22Rv1 (cell line): ENCODE data around the gene NPPB.

Source experiments
- ZFX ChIP-seq: fragments of 450-650 bp; IDR thresholded peaks from 2 replicates; pipeline ENCODE4 v1.6.1; 2017; ENCODE audit warnings: antibody characterized with exemption, borderline replicate concordance
- TF ChIP-seq, protein P1 (sequence below): fragments of 450-650 bp; IDR thresholded peaks from 2 replicates; pipeline ENCODE4 v1.5.1; 2017; ENCODE audit warnings: mild to moderate bottlenecking

DNA sequence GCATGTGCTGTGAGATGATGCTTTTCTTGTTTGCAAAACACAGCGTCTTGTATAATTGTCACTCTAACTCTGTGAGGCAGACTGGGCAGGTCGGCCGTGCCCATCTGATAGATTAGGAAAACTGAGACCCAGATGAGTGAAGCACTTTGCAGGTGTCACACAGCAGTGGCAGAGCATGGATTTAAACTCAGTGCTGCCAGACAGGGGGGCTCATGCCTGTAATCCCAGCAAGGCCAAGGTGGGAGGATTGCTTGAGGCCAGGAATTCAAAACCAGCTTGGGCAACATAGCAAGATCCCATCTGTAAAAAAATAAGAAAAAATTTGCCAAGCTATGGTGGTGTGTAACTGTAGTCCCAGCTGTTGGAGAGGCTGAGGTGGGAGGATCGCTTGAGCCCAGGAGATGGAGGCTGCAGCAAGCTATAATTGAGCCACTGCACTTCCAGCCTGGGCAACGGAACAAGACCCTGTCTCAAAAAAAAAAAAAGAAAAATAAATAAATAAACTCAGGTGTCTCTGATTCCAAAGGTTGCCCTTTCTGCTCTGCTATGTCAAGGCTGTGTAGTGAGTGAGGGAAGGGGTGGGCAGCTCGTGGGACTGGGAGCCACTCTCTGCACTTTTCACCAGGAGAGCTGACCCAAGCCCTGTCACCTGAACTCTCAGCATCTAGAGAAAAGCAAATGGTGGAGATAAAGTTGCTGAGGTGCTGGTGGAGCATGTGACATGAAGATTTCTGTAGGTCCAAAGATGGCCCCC, 32.9 kb upstream of the NPPB start:
- TF ChIP-seq ZFX = no peak
- TF ChIP-seq, protein P1, sequence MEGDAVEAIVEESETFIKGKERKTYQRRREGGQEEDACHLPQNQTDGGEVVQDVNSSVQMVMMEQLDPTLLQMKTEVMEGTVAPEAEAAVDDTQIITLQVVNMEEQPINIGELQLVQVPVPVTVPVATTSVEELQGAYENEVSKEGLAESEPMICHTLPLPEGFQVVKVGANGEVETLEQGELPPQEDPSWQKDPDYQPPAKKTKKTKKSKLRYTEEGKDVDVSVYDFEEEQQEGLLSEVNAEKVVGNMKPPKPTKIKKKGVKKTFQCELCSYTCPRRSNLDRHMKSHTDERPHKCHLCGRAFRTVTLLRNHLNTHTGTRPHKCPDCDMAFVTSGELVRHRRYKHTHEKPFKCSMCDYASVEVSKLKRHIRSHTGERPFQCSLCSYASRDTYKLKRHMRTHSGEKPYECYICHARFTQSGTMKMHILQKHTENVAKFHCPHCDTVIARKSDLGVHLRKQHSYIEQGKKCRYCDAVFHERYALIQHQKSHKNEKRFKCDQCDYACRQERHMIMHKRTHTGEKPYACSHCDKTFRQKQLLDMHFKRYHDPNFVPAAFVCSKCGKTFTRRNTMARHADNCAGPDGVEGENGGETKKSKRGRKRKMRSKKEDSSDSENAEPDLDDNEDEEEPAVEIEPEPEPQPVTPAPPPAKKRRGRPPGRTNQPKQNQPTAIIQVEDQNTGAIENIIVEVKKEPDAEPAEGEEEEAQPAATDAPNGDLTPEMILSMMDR = no peak
